ENCODE results near the gene CASZ1.

CASZ1 gene

GRCh38 chr1:10820422-10820821, 24.0 kb upstream of the CASZ1 start:
- DNase-seq: no peak

DNA sequence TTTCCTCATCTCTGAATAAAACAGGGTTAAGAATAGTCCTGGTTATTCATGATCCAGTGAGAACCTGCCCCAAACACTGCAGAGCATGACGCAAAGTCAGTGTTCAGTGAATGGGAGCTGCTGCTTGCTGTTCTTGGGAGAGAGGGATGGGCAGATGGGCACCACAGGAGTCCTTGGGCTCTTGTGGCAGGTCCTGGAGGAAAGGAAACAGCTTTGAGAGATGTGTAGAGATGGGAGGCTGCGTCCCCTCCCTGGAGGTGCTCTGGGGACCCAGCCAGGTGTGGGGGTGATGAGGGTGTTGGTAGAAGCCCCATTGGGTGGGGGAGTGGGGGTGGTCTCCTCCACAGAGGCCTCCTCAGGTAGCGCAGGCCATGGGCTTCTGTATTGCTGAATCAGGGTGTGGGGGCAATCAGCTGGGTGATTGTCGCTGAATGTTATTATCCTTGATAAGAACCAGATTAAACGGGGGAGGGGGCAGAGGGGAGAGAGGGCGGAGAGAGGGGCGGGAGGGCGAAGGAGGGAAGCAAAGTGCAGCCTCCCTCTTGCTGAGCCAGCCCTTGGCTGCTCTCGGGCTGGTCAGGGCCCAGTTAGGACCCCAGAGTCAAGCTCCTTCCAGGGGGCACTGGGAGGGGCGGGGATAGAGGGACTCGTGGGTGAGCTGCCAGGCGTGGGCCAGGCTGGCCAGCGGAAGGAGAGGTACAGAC, 22.9 kb upstream of the CASZ1 start:
- DNase-seq: no peak

DNA sequence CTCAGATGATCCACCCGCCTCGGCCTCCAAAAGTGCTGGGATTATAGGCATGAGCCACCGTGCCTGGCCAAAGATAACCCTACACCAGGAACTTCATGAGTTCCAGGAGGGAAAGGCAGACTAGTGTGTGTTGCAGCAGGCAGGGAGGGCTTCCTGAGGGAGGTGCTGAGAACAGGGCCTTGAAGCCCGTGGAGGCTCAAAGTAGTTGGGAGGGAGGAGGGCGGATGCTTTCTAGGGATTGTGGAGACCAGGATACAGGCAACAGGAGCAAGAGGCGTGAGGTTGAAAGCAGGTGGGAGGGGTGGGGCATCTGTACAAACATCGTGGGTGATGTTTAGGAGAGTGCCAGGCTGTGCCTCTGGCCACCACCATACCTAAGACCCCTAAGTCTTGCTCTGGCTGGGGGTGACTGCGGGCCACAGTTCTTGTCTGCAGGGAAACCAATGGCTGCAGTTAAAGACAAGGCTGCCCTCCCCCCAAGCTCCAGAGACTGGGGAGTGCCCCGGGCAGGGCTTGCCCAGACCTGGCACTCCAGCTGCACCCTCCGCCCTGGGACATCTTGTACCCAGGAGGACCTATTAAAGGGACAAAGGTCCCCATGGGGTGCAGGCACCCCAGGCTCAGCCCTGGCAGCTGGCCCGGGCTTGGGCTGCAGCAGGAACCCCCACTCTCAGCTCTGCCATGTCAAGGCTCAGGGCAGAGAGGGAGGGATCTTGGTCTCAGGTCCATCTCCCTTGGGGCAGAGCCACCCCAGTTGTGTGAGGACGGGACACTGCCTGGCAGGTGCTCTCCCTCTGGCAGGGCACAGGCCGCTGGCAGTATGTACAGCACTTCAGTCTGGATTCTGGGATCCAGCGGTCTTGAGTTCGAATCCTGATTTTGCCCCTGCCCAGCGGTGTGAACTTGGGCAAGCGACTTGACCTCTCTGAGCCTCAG, 22.1 kb upstream of the CASZ1 start:
- no peak for DNase-seq

- no peak for DNase-seq
Measured at GRCh38 chr1:10816743-10817369, 20.4 kb upstream of the CASZ1 start.

DNA sequence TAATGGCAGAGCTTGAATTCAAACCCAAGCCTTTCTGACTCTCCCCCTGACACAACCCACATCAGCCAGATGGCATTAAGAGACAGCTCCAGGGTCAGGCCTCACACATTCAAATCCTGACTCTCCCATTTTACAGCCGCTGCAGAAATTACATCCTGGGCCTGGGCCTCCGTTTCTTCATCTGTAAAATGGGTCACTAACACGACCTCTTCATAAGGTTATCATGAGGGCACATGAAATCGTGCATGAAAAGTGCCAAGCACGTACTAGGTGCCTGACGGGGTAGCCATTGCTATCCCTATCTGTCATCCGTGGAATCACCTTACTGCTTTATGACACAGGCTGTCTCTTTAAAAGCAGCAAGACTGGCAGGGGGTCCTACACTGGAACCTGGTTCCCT, 19.8 kb upstream of the CASZ1 start:
- no peak for DNase-seq

DNA sequence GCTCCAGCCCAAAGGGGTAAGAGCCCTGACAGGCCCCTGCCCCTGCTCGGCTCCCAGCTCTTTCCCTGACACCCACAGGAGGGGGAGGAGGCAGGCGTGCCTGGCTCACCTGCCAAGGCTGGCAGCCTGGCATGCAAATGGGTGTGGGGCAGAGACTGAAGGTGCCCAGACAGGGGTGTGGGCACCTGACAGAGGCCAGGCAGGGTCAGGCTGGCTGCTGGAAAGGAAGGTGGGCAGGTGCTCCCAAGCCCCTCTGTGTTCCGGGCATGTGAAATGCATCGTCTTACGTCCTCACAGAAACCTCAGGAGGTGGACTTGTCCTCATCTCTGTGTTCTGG, 19.4 kb upstream of the CASZ1 start:
- no peak for DNase-seq

- DNase-seq: no peak
Measured at GRCh38 chr1:10814976-10815857, 18.8 kb upstream of the CASZ1 start.

GRCh38 chr1:10814312-10814711, 17.9 kb upstream of the CASZ1 start:
- DNase-seq: no peak

DNA sequence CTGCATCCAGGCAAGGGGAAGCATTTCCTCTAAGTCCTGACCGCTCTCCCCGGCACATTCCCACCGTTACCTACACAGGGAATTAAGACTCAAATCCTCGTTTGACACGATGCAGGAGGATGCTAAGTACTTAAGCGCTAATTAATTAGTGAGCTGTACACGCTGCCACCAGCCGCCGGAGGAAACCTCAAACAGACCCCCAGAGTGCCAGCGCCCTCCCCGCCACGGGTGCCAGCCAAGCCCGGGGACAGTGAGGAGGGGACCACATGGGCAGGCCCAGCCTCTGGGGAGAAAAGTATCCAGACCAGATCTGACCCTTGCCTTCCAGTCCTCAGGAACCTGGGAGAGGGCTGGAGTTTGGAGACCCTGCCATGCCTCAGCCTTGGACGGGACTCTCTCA, 17.4 kb upstream of the CASZ1 start:
- no peak for DNase-seq

GRCh38 chr1:10812387-10812915, 16.0 kb upstream of the CASZ1 start:
- no peak for DNase-seq

DNA sequence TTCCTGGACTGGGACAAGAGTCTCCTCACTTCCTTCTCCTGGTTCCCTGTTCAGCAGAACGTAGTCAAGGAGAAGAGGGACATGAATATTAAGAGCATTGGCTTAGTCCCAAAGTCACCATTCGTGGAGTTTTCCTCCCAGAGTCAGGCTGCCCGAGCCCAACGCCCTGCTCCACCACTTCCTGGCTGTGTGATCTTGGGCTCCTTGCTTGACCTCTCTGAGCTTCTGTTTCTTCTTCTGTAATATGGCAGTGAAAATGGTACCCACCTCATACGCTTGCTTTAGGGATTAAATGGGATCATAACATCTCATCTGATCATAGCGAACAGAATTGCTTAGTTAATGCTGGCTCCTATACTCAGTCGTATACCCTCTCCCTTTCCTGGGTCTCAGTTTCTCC, 12.0 kb upstream of the CASZ1 start:
- DNase-seq: no peak

DNA sequence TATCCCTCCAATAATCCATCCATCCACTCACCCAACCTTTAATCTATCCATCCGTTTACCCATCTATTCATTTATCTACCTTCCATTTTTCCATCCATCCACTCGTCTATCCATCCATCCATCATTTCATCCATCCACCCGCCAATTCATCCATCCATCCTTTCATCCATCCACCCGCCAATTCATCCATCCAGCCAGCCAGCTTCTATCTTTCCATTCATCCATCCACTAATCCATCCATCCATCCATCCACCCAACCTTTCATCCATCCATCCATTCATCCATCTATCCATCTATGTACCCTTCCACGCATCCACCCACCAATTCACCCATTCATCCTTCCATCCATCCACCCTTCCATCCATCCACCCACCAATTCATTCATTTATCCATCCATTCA, 10.5 kb upstream of the CASZ1 start:
- no peak for DNase-seq

DNA sequence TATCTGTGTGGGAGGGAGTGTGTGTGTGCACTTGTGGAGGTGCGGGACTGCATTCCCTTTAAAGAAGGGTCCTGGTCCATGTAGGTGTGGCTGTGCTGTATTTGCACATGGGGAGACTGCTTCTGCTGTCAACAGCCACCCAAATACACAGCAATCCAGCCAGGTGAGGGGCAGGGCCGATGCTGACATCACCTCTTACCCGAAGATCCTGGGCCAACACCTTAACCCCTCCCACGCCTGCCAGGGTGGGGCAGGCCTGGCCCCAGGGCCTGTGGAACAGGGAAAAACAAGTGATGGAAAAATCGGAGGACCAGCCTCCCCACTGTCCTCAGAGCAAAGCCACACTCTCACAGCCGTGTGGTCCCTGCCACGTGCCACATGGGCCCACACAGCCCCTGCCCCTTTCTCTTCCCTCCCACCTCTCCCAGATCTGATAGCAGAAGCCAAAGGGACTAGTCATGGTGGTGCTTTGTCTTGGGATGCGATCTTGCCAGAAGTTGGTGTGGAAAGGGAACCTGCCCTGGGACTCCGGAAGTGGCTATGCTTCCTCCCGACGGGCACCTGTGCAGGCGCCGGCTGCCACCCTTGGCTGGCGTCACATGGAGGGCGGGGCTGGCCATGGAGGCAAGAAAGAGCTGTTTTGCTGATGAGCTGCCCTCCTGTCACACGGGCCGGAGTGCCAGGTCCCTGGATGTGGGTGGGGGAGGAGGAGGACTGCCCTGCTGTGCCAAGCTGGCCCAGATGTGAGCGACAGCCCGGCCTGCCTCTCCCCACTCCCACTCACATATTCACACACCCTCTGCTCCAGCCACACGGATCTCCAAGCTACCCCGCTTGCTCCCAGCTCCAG, 7.8 kb upstream of the CASZ1 start:
- no peak for DNase-seq

DNA sequence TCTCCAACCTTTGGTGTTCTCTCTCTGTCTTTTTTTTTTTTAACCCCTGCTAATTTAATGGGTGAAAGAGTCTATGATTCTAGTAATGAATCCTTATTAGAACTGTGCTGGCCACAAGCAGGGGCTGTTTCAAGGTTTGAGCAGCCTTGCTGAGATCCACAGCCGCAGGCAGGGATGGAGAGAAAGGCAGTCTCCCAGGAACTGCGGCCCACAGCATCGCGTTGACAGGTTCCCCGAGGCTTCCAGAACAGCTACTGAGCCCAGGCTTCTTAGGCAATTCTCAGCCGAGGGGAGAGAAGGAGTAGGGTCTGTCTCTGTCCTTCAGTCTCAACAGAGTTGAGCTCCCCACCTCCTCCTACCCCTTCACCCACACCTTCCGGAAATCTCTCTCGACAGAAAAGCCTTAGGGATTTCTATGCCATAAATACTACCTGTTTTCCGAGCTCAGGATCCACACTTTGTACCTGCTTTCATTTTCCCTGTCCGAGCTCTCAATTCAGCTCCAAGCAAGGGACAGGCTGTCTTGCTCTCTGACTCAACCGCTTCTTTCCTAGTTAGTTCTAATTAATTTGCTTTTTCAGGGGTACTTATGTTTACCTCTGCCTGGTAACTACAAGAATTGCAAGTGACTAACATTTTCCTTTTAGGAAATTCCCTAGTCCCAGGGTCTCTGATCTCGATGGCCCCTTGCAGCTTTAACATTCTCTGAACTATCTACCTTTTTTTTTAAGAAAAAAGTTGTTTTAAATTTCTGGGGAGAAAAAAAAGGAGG, 6.7 kb upstream of the CASZ1 start:
- DNase-seq: no peak

- DNase-seq: no peak
Measured at GRCh38 chr1:10800778-10801177, 4.3 kb upstream of the CASZ1 start.

DNA sequence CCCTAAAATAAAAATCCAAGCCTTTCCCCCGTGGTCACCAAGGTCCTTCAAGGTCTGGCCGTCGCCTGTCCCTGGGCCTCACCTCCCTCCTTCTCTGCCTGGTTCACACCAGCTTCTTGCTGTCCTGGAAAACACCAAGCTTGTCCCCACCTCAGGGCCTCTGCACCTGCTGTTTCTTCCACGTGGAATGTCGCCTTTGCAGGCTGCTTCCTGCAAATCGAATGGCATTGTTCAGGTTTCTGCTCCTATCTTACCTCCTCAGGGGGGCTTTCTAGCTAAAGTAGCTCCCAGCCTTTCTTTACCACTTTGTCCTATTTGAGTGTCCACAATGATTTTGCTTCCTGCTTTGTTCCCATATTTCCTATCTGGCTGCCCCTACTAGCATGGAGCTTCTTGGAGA, 3.3 kb upstream of the CASZ1 start:
- no peak for DNase-seq

DNA sequence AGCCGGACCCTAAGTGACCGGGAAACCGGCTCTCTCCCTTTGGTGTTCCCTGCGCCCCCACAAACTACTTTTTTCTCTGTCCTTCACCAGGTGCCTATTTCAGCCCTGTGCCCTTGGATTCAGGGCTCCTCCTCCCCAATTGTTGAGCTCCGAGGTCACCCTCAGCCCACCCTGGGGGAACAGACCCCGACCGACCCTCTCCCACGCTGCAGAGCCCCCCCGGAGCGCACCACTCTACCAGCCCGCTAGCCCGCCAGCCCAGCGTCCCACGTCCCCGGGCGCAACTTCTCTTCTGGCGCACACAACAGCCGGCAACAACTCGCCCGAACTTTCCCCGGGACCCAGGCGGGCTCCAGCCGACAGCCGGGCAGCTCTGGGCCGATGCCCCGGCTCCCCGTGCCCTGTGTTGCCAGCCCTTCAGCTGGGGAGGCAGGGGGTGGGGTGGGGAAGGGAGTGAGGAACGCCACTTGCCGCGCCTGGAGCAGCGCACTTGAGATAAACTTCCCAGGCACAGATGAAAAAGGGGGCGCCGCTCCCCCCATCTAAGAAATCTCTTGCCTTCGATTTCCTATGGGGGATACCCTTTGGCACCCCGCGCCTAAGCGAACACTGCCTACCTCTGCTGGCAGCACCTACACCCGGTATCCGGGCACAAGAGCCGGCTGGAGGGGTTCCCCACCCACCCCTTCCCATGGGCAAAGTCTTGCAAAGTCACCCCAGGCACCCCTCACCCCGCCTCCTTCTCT, 997 bp downstream of the CASZ1 start:
- no peak for DNase-seq

DNA sequence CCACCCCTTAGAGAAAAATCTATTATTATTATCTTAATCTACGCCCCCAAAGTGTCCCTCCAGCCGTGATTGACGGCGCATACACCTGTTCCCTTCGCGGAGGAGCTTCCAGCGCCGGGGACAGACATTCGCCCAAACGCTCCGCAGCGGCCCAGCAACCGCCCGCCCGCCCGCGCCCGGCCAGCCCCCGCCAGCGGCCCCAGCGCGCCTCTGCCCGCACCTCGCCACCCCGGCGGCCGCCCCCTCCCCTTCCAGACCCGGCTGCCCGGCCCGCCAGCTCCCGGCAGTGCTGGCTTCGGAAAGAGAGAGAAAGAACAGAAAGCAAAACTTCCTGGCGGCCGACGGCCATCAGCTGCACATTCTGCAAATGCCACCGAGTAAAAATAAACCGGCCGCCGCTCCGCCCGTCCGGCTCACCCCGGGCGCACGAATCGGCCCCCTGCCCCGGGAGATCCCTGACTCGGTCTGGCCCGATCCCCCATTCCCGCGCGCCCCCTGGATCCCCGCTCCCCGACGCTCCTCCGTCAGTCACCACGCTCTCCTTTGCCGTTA, 1.6 kb downstream of the CASZ1 start:
- DNase-seq: no peak

DNA sequence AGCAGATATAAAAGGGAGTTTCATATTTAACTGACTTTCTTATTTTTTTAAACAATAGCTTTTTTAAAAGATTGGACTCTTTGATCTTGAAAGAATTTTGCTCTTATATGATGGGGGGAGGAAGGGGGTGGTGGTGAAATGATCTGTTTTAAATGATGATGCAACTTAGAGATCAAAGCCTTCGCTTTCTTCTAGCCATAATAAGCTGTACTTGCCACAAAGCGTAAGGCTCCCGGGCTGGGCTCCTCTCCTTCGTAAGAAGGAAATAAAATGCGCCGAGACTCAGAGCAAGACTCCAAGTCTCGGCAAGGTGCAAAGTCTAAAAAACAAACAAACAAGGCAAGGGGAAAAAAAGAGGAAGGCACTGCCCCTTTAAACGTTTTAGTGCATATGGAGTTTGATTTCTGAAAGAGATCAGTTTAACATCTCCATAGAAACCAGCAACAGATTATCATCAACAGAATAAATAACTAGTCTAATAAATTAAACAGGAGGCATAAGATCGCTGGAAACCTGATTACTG, 3.3 kb downstream of the CASZ1 start:
- DNase-seq: no peak
